GM23248 (cell line): ENCODE results near the gene GNAL.

Experiments used
- EZH2 ChIP-seq: fragments of 200-600 bp; sonication (generic); IDR thresholded peaks from 2 replicates; pipeline ENCODE4 v1.6.1; 2018; ENCODE audit warnings: antibody characterized with exemption, mild to moderate bottlenecking; ENCODE audit not compliant: insufficient read depth, poor library complexity, severe bottlenecking
- EZH2phosphoT487 ChIP-seq: fragments of 200-600 bp; sonication (generic); IDR thresholded peaks from 2 replicates; pipeline ENCODE4 v1.6.1; 2018; ENCODE audit warnings: antibody characterized with exemption, moderate library complexity, mild to moderate bottlenecking, low read depth; ENCODE audit not compliant: insufficient read depth

- TF ChIP-seq EZH2phosphoT487: no peak
- TF ChIP-seq EZH2: no peak
Observed at GRCh38 chr18:11830585-11830984, 141.5 kb downstream of the GNAL start.
